Prostate gland (tissue), 2 donors: ENCODE results near the gene AMIGO1. TPM values are rescaled to one million over a fixed set of nuclear protein-coding genes. Genes with fewer than 3 reads are reported as not detected.
"Not testable (repeated sequence)": the region's sequence is repeated elsewhere in the genome, so short reads cannot be mapped to it uniquely, and the experiment has no call there.

Source experiments
- DNase-seq: peaks from one replicate; pipeline ENCODE4 v3.0.0-alpha.2; 2019; ENCODE audit warnings: low spot score
- H3K27ac ChIP-seq, 2 donors: fragments of 200-600 bp; sonication (generic); 2 replicates each; pipeline ENCODE4 v1.5.1; 2017 to 2019
- H3K27me3 ChIP-seq: fragments of 200-600 bp; sonication (generic); replicated peaks from 2 replicates; pipeline ENCODE4 v1.5.1; 2019; ENCODE audit not compliant: insufficient read depth
- H3K36me3 ChIP-seq, 2 donors: fragments of 200-600 bp; sonication (generic); 1 replicate in 1 of 2; 2 replicates in 1 of 2; pipeline versions ENCODE4 v1.5.1 to v1.8.1; 2017 to 2019
- H3K4me1 ChIP-seq: fragments of 200-600 bp; sonication (generic); replicated peaks from 2 replicates; pipeline ENCODE4 v1.5.1; 2019
- H3K4me3 ChIP-seq, 2 donors: fragments of 200-600 bp; sonication (generic); 2 replicates each; pipeline ENCODE4 v1.5.1; 2017 to 2019
- H3K9me3 ChIP-seq: fragments of 200-600 bp; sonication (generic); 2 replicates; pipeline ENCODE4 v1.5.1; 2017
- POLR2A ChIP-seq: fragments of 450-650 bp; IDR thresholded peaks from one replicate; pipeline ENCODE4 v1.6.1; 2016; ENCODE audit warnings: antibody characterized with exemption, mild to moderate bottlenecking
- POLR2AphosphoS5 ChIP-seq: sonication (generic); formaldehyde crosslinking; IDR thresholded peaks from one replicate; pipeline ENCODE4 v1.6.1; 2017; ENCODE audit warnings: antibody characterized with exemption
- WGBS: methylation state at CpG from one replicate; pipeline ENCODE4 v1.1.5; 2018; 5-methylcytosine and 5-hydroxymethylcytosine counted together
- intact Hi-C: fragments of 100-400 bp; cut with DNase I; formaldehyde crosslinking; loops from one replicate; pipeline ENCODE4 v1.14.2; 2022
- total RNA-seq, 2 donors: library from RNA; depleted of rRNA; stranded (reverse); fragments of >200 nt; gene quantifications; one replicate each; pipeline ENCODE4 v1.1.0, GENCODE V29; 2016
- TF ChIP-seq, protein P1 (sequence below), 4 experiments: fragments of 200-600 bp in 2 of 4; fragments of 450-650 bp in 2 of 4; sonication (generic) in 2 of 4; IDR thresholded peaks; 1 replicate in 3 of 4; 2 replicates in 1 of 4; pipeline ENCODE4 v1.5.1; 2016 to 2019; ENCODE audit warnings: antibody characterized with exemption in 4 of 4, mild to moderate bottlenecking in 2 of 4, moderate library complexity in 2 of 4

Gene AMIGO1
- total RNA-seq, 2 donors from 2014 or later = 9.5 to 13.2 TPM

- Histone ChIP-seq H3K36me3 (no peaks in the 10 kb centered on the region), H3K4me3 (no peak overlapping the region), H3K4me1 (no peaks in the 10 kb centered on the region), H3K27ac (no peak overlapping the region), H3K9me3 (no peaks in the 10 kb centered on the region), H3K27me3 (no peaks in the 10 kb centered on the region)
- 76% methylated on average over 6 of the region's 6 CpGs for WGBS
- TF ChIP-seq POLR2AphosphoS5 = no peak
- TF ChIP-seq POLR2A = no peak
- TF ChIP-seq, protein P1, sequence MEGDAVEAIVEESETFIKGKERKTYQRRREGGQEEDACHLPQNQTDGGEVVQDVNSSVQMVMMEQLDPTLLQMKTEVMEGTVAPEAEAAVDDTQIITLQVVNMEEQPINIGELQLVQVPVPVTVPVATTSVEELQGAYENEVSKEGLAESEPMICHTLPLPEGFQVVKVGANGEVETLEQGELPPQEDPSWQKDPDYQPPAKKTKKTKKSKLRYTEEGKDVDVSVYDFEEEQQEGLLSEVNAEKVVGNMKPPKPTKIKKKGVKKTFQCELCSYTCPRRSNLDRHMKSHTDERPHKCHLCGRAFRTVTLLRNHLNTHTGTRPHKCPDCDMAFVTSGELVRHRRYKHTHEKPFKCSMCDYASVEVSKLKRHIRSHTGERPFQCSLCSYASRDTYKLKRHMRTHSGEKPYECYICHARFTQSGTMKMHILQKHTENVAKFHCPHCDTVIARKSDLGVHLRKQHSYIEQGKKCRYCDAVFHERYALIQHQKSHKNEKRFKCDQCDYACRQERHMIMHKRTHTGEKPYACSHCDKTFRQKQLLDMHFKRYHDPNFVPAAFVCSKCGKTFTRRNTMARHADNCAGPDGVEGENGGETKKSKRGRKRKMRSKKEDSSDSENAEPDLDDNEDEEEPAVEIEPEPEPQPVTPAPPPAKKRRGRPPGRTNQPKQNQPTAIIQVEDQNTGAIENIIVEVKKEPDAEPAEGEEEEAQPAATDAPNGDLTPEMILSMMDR (IDR thresholded peaks at IDR 0.05) = no peak
- intact Hi-C loops = no loop called here
- no peak for DNase-seq
Measured at GRCh38 chr1:109477821-109478220, 31.7 kb downstream of the AMIGO1 start.

DNA sequence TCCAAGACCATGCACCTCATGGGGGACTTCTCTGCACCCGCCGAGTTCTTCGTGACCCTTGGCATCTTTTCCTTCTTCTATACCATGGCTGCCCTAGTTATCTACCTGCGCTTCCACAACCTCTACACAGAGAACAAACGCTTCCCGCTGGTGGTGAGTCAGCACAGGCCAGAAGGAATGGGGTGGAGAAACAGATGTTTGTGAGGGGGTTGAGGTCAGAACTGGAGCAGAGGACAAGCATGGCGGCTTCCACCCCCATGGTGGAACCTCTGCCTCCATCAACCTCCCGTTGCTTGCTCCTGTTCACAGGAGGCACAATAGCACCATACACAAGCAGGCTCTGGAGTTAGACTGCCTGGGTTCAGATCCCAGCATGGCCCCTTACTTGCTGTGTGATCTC, 32.7 kb downstream of the AMIGO1 start:
- 92% methylated on average over 8 of the region's 8 CpGs for WGBS
- Histone ChIP-seq H3K27me3 (no peaks in the 10 kb centered on the region), H3K9me3 (no peaks in the 10 kb centered on the region), H3K4me1 (no peaks in the 10 kb centered on the region), H3K36me3 (no peaks in the 10 kb centered on the region), H3K4me3 (no peak overlapping the region), H3K27ac (no peak overlapping the region)
- no peak for DNase-seq
- TF ChIP-seq POLR2AphosphoS5 = no peak
- TF ChIP-seq, protein P1 (IDR thresholded peaks at IDR 0.05) = no peak
- no peak for TF ChIP-seq POLR2A
- intact Hi-C loops = no loop called here

- no peaks in the 10 kb centered on the region for H3K4me1 ChIP-seq
- 84% methylated on average over 9 of the region's 9 CpGs for WGBS
- no peaks in the 10 kb centered on the region for H3K36me3 ChIP-seq
Measured at GRCh38 chr1:109475261-109475660, 34.3 kb downstream of the AMIGO1 start.

GRCh38 chr1:109474697-109475096, 34.8 kb downstream of the AMIGO1 start:
- Histone ChIP-seq H3K36me3 (no peaks in the 10 kb centered on the region), H3K27ac (no peak overlapping the region), H3K9me3 (no peaks in the 10 kb centered on the region), H3K4me1 (no peaks in the 10 kb centered on the region), H3K27me3 (no peaks in the 10 kb centered on the region), H3K4me3 (no peak overlapping the region)
- DNase-seq = no peak
- intact Hi-C loops = no loop called here
- TF ChIP-seq POLR2A = no peak
- TF ChIP-seq, protein P1 (IDR thresholded peaks at IDR 0.05) = no peak
- TF ChIP-seq POLR2AphosphoS5 = no peak
- 74% methylated on average over 1 of the region's 1 CpG for WGBS

More at GRCh38 chr1:109475261-109475660, 34.3 kb downstream of the AMIGO1 start:
- H3K9me3 ChIP-seq = no peaks in the 10 kb centered on the region
- no peak overlapping the region for H3K4me3 ChIP-seq
- no peaks in the 10 kb centered on the region for H3K27me3 ChIP-seq
- H3K27ac ChIP-seq = no peak overlapping the region
- TF ChIP-seq, protein P1 (IDR thresholded peaks at IDR 0.05) = no peak
- TF ChIP-seq POLR2AphosphoS5 (no peak), POLR2A (no peak)
- intact Hi-C loops = no loop called here
- DNase-seq = no peak

DNA sequence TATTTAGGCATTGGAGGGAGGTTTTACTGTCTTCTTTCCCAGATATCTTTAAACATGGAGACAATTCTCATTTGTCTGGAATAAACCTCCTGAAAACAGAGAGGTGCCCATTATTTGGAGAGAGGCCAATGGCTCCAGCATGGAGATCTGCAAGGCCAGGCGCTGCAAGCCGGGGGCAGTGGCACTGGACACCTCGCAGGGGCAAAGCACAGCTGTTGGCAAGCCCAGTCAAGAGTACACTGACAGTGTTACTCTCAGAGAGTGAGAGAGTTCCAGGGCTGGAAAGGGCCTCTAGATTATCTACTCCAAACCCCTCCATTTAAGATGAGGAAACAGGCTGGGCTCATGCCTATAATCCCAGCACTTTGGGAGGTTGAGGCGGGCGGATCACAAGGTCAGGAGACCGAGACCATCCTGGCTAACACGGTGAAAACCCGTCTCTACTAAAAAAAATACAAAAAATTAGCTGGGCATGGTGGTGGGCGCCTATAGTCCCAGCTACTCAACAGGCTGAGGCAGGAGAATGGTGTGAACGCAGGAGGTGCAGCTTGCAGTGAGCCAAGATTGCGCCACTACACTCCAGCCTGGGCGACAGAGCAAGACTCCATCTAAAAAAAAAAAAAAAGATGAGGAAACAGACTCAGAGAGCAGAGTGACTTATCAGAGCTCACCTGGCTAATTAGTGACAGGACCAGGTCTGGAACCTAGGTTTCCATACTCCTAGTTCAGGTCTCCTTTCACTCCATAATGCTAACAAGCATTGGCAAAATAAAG, 36.1 kb downstream of the AMIGO1 start:
- 83% methylated on average over 12 of the region's 12 CpGs for WGBS
- H3K27ac ChIP-seq, intact Hi-C loops, H3K36me3 ChIP-seq, H3K4me3 ChIP-seq, H3K27me3 ChIP-seq, H3K9me3 ChIP-seq, DNase-seq, H3K4me1 ChIP-seq: not testable (repeated sequence)
